GM13977 (cell line): ENCODE data around the gene CARD14.

ENCODE experiments used
- DNase-seq: peaks from one replicate; pipeline ENCODE4 v3.0.0; 2012; ENCODE audit warnings: low spot score
- CTCF ChIP-seq: IDR thresholded peaks from 2 replicates; pipeline ENCODE4 v1.5.1; 2012; ENCODE audit warnings: mild to moderate bottlenecking, control low read depth; ENCODE audit not compliant: insufficient read depth; ENCODE audit errors: extremely low read depth, missing control alignments
- in situ Hi-C: fragments of 300-500 bp; cut with MboI; formaldehyde crosslinking; loops from one replicate; pipeline ENCODE4 v1.12.0; 2022; ENCODE audit warnings: low sequenced_read_pairs, low pct_unique_long_range_greater_than_20kb, mixed read lengths, inconsistent platforms; ENCODE audit not compliant: unreplicated experiment

The CARD14 gene

GRCh38 chr17:80182118-80182844 lies 12.5 kb downstream of the CARD14 start:
- no peak for DNase-seq
- in situ Hi-C loops, result no loop called here
- no peak for TF ChIP-seq CTCF

DNA sequence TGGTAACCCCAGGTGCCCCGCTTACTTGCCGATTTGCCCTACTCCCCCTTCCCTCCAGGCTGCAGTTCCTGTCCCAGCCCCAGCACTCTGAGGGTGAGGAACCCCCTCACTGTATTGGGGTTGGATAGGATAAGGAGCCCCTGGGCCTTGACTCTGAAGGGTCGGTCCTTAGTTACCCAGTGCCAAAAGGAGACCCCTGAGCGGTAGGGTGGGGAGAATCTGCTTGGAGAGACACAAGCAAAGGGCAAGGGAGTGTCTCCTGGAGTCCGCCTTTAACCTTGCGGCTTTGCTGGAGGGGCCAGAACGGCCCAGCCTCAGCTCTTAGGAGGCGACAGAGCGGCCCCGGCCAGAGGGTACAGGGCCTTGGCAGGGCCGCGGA lies 13.0 kb downstream of the CARD14 start:
- DNase-seq, result no peak
- TF ChIP-seq CTCF, result no peak
- in situ Hi-C loops, result no loop called here

DNA sequence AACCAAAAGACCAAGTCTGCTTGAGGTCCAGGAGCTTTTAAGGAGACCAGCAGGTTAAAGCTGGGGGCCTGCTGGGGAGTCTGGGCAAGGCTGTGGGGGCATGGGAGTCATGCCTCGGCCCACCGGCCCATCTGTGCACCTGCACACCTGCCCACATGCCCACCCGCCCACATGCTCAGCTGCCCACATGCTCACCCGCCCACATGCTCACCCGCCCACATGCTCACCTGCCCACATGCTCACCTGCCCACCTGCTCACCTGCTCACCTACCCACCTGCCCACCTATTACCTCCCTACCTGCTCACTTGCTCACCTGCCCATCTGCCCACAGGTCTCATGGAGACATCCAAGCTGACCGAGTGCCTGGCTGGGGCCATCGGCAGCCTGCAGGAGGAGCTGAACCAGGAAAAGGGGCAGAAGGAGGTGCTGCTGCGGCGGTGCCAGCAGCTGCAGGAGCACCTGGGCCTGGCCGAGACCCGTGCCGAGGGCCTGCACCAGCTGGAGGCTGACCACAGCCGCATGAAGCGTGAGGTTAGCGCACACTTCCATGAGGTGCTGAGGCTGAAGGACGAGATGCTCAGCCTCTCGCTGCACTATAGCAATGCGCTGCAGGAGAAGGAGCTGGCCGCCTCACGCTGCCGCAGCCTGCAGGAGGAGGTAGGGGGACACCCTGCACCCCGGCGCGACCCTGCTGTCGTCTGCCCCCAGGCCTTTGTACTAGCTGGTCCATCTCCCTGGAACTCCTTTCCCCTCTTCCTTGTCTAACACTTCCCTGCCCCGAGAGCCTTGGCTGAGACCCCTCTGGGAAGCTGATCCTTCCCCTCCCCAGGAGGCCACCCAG lies 14.0 kb downstream of the CARD14 start:
- TF ChIP-seq CTCF, result no peak
- in situ Hi-C loops, result no loop called here
- no peak for DNase-seq

GRCh38 chr17:80184423-80184714 lies 14.5 kb downstream of the CARD14 start:
- no peak for TF ChIP-seq CTCF
- DNase-seq, result no peak
- in situ Hi-C loops, result no loop called here

DNA sequence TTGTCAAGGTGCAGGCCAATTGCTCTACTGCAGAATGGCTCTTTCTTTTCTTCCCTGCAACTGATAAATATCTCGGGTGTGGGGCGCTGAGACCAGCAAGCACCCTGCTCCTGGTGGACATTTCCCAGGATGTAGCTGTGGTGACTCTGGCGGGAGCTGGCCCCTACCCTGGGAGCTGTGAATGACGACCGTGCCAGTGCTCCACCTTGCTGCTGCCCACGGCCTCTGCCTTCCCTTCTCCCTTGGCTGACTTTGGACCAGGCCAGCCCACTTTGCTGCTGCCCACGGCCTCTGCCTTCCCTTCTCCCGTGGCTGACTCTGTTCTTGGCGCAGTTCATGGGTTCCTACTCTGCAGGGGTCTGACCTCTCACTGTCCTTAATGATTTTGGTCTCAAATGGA lies 16.1 kb downstream of the CARD14 start:
- TF ChIP-seq CTCF, result no peak
- DNase-seq, result no peak
- in situ Hi-C loops, result no loop called here

- no peak for DNase-seq
- TF ChIP-seq CTCF, result no peak
- in situ Hi-C loops, result no loop called here
Observed at GRCh38 chr17:80187090-80187489, 17.3 kb downstream of the CARD14 start.
